ENCODE data around the gene RPAP2.
"Not testable (repeated sequence)": the region's sequence is repeated elsewhere in the genome, so short reads cannot be mapped to it uniquely, and the experiment has no call there.

The RPAP2 gene

GRCh38 chr1:92323473-92324453 lies 24.9 kb downstream of the RPAP2 start:
- DNase-seq, result no peak

GRCh38 chr1:92324784-92325183 lies 25.9 kb downstream of the RPAP2 start:
- DNase-seq, result no peak

- DNase-seq, result no peak
Observed at GRCh38 chr1:92326681-92327080, 27.8 kb downstream of the RPAP2 start.

- DNase-seq, result no peak
Observed at GRCh38 chr1:92327794-92328193, 28.9 kb downstream of the RPAP2 start.

- DNase-seq, result no peak
Observed at GRCh38 chr1:92329347-92330129, 30.7 kb downstream of the RPAP2 start.

- DNase-seq, result no peak
Observed at GRCh38 chr1:92333668-92334067, 34.8 kb downstream of the RPAP2 start.

GRCh38 chr1:92340154-92340553 lies 41.3 kb downstream of the RPAP2 start:
- no peak for DNase-seq

GRCh38 chr1:92342401-92342800 lies 43.5 kb downstream of the RPAP2 start:
- DNase-seq, result no peak

GRCh38 chr1:92343061-92343460 lies 44.2 kb downstream of the RPAP2 start:
- no peak for DNase-seq

- DNase-seq, result no peak
Observed at GRCh38 chr1:92346866-92347640, 48.2 kb downstream of the RPAP2 start.

- no peak for DNase-seq
Observed at GRCh38 chr1:92352856-92353255, 54.0 kb downstream of the RPAP2 start.

- DNase-seq, result no peak
Observed at GRCh38 chr1:92354259-92354658, 55.4 kb downstream of the RPAP2 start.

- no peak for DNase-seq
Observed at GRCh38 chr1:92356956-92357355, 58.1 kb downstream of the RPAP2 start.

- DNase-seq, result not testable (repeated sequence)
Observed at GRCh38 chr1:92359382-92359781, 60.5 kb downstream of the RPAP2 start.

GRCh38 chr1:92359986-92360385 lies 61.1 kb downstream of the RPAP2 start:
- DNase-seq, result no peak

- no peak for DNase-seq
Observed at GRCh38 chr1:92362970-92363369, 64.1 kb downstream of the RPAP2 start.

- no peak for DNase-seq
Observed at GRCh38 chr1:92363401-92363800, 64.5 kb downstream of the RPAP2 start.

GRCh38 chr1:92365378-92366039 lies 66.7 kb downstream of the RPAP2 start:
- DNase-seq, result no peak

- DNase-seq, result no peak
Observed at GRCh38 chr1:92366040-92366395, 67.2 kb downstream of the RPAP2 start.

GRCh38 chr1:92367496-92367895 lies 68.6 kb downstream of the RPAP2 start:
- DNase-seq, result no peak

GRCh38 chr1:92372164-92372563 lies 73.3 kb downstream of the RPAP2 start:
- no peak for DNase-seq

- no peak for DNase-seq
Observed at GRCh38 chr1:92374223-92374622, 75.4 kb downstream of the RPAP2 start.

- no peak for DNase-seq
Observed at GRCh38 chr1:92376345-92376744, 77.5 kb downstream of the RPAP2 start.
